Naive thymus-derived CD8-positive, alpha-beta T cell (primary cell): Measurements from ENCODE around the gene BIK. TPM values are rescaled to one million over a fixed set of nuclear protein-coding genes. Genes with fewer than 3 reads are reported as not detected.
"Not testable (repeated sequence)": the region's sequence is repeated elsewhere in the genome, so short reads cannot be mapped to it uniquely, and the experiment has no call there.

Source experiments
- ATAC-seq, 2 donors: fragments of 150-1000 bp; cut with Tn5 transposase in 1 of 2; sonication (Bioruptor Pico), chemical (Tn5 transposase) in 1 of 2; 1 replicate in 1 of 2; 2 replicates in 1 of 2; pipeline ENCODE4 v1.10.0; 2021; ENCODE audit warnings: mild to moderate bottlenecking in 2 of 2, moderate library complexity in 2 of 2
- POLR2A ChIA-PET: fragments of 350-600 bp; sonication (Branson Sonifier 250); formaldehyde crosslinking; loops from one replicate; lab custom pipeline; 2021; ENCODE audit warnings: antibody characterized with exemption; lab: Charles Lee
- DNase-seq, 10 donors: peaks; one replicate each; pipeline versions ENCODE4 v3.0.0 to v3.0.0-alpha.2; 2020 to 2022
- H3K27ac Mint-ChIP-seq, 10 donors: one replicate each; pipeline ENCODE4 v1.8.0; 2020 to 2022; ENCODE audit warnings: mild to moderate bottlenecking in 10 of 10, mixed read lengths in 10 of 10, moderate library complexity in 4 of 10, inconsistent platforms in 1 of 10
- H3K27me3 Mint-ChIP-seq, 5 donors: one replicate each; pipeline ENCODE4 v1.8.0; 2021 to 2022; ENCODE audit warnings: mixed read lengths in 5 of 5
- H3K36me3 Mint-ChIP-seq, 3 donors: one replicate each; pipeline ENCODE4 v1.8.0; 2020 to 2022; ENCODE audit warnings: mixed read lengths in 3 of 3, mild to moderate bottlenecking in 2 of 3, inconsistent platforms in 1 of 3
- H3K4me1 Mint-ChIP-seq, 4 donors: one replicate each; pipeline ENCODE4 v1.8.0; 2021 to 2022; ENCODE audit warnings: mixed read lengths in 4 of 4
- H3K4me3 Mint-ChIP-seq, 10 donors: one replicate each; pipeline ENCODE4 v1.8.0; 2020 to 2022; ENCODE audit warnings: mild to moderate bottlenecking in 10 of 10, mixed read lengths in 10 of 10, moderate library complexity in 6 of 10, inconsistent platforms in 1 of 10
- H3K9me3 Mint-ChIP-seq, 9 donors: one replicate each; pipeline ENCODE4 v1.8.0; 2020 to 2022; ENCODE audit warnings: mixed read lengths in 9 of 9, mild to moderate bottlenecking in 3 of 9, inconsistent platforms in 1 of 9, moderate library complexity in 1 of 9
- polyA plus RNA-seq, 3 donors: library from polyadenylated mRNA; unstranded; fragments of 300-500 nt; fragmentation: Illumina TruSeq; gene quantifications; one replicate each; pipeline ENCODE4 v1.2.3, GENCODE V29; 2021
- total RNA-seq, 8 experiments: library from RNA in 2 of 8; stranded (reverse) in 2 of 8; gene quantifications; one replicate each; pipeline ENCODE4 v1.2.3 and lab custom pipeline; 2021 to 2026

BIK gene
- total and polyA plus RNA-seq, 5 experiments from 2014 or later, result 2.6 to 6.1 (median 2.8) TPM

GRCh38 chr22:43128928-43129424 is 18.4 kb downstream of the BIK start:
- peaks cover 7 to 18% (median 12%) of the 10 kb centered on the region in 4 donors for H3K4me1 Mint-ChIP-seq
- peak; percentile 34 to 53 for ATAC-seq
- POLR2A ChIA-PET, result no interaction called here
- H3K27ac Mint-ChIP-seq, result peak overlapping the region in 2 of 10 donors; percentile 13 to 21
- H3K4me3 Mint-ChIP-seq, result no peak overlapping the region
- DNase-seq, result no peak
- no peaks in the 10 kb centered on the region for H3K9me3 Mint-ChIP-seq
- no peaks in the 10 kb centered on the region for H3K27me3 Mint-ChIP-seq
- peaks cover 0 to 15% (median 0%) of the 10 kb centered on the region in 3 donors for H3K36me3 Mint-ChIP-seq

- no peak overlapping the region for H3K4me3 Mint-ChIP-seq
- H3K4me1 Mint-ChIP-seq, result peaks cover 7 to 18% (median 12%) of the 10 kb centered on the region in 4 donors
- peaks cover 0 to 18% (median 0%) of the 10 kb centered on the region in 3 donors for H3K36me3 Mint-ChIP-seq
- DNase-seq, result no peak
- no peak for ATAC-seq
- peak overlapping the region in 1 of 10 donors; percentile 13 for H3K27ac Mint-ChIP-seq
- H3K9me3 Mint-ChIP-seq, result no peaks in the 10 kb centered on the region
- H3K27me3 Mint-ChIP-seq, result no peaks in the 10 kb centered on the region
- POLR2A ChIA-PET, result interaction anchor here (0.6 kb wide), 1 partner anchor 10 kb away, joined by 6 read pairs; no protein-coding TSS in a partner anchor
These were observed 19.2 kb downstream of the BIK start for GRCh38 chr22:43129426-43130425.

- DNase-seq (no peak), ATAC-seq (no peak)
- peaks cover 0 to 29% (median 2%) of the 10 kb centered on the region in 3 donors for H3K36me3 Mint-ChIP-seq
- H3K27ac Mint-ChIP-seq, result no peak overlapping the region
- no peaks in the 10 kb centered on the region for H3K9me3 Mint-ChIP-seq
- H3K4me3 Mint-ChIP-seq, result no peak overlapping the region
- POLR2A ChIA-PET, result no interaction called here
- peaks cover 9 to 21% (median 11%) of the 10 kb centered on the region in 4 donors for H3K4me1 Mint-ChIP-seq
- H3K27me3 Mint-ChIP-seq, result no peaks in the 10 kb centered on the region
These were observed 21.4 kb downstream of the BIK start for GRCh38 chr22:43131773-43132501.

- Mint-ChIP-seq H3K27me3 (no peaks in the 10 kb centered on the region), H3K4me1 (peaks cover 5 to 19% (median 10%) of the 10 kb centered on the region in 4 donors), H3K36me3 (peaks cover 0 to 42% (median 3%) of the 10 kb centered on the region in 3 donors), H3K27ac (no peak overlapping the region), H3K4me3 (no peak overlapping the region), H3K9me3 (no peaks in the 10 kb centered on the region)
- POLR2A ChIA-PET, result interaction anchor here (0.6 kb wide), 1 partner anchor 12 kb away, joined by 3 read pairs; no protein-coding TSS in a partner anchor
- ATAC-seq (no peak), DNase-seq (no peak)
These were observed 22.9 kb downstream of the BIK start for GRCh38 chr22:43133401-43133800.

- Mint-ChIP-seq H3K4me3 (no peak overlapping the region), H3K9me3 (no peaks in the 10 kb centered on the region), H3K36me3 (peaks cover 0 to 49% (median 3%) of the 10 kb centered on the region in 3 donors), H3K4me1 (peaks cover 2 to 15% (median 5%) of the 10 kb centered on the region in 4 donors), H3K27me3 (no peaks in the 10 kb centered on the region), H3K27ac (no peak overlapping the region)
- POLR2A ChIA-PET, result no interaction called here
- ATAC-seq (no peak), DNase-seq (no peak)
These were observed 24.0 kb downstream of the BIK start for GRCh38 chr22:43134553-43134952.

- Mint-ChIP-seq H3K27ac (no peak overlapping the region), H3K27me3 (no peaks in the 10 kb centered on the region)
These were observed 25.0 kb downstream of the BIK start for GRCh38 chr22:43135565-43135964.

GRCh38 chr22:43136255-43136654 is 25.7 kb downstream of the BIK start:
- H3K27me3 Mint-ChIP-seq, result no peaks in the 10 kb centered on the region
- no peak overlapping the region for H3K4me3 Mint-ChIP-seq
- POLR2A ChIA-PET, result no interaction called here
- ATAC-seq, result peak; percentile 75 to 91
- DNase-seq, result peak; percentile 25 to 69 (median 41)
- peaks cover 0 to 62% (median 6%) of the 10 kb centered on the region in 3 donors for H3K36me3 Mint-ChIP-seq
- H3K27ac Mint-ChIP-seq, result no peak overlapping the region
- H3K9me3 Mint-ChIP-seq, result no peaks in the 10 kb centered on the region
- H3K4me1 Mint-ChIP-seq, result peaks cover 7 to 18% (median 10%) of the 10 kb centered on the region in 4 donors

More at GRCh38 chr22:43135565-43135964, 25.0 kb downstream of the BIK start:
- DNase-seq (no peak), ATAC-seq (no peak)
- Mint-ChIP-seq H3K4me1 (peaks cover 2 to 12% (median 9%) of the 10 kb centered on the region in 4 donors), H3K36me3 (peaks cover 0 to 56% (median 6%) of the 10 kb centered on the region in 3 donors), H3K9me3 (no peaks in the 10 kb centered on the region), H3K4me3 (no peak overlapping the region)
- POLR2A ChIA-PET, result no interaction called here

GRCh38 chr22:43136801-43137200 is 26.3 kb downstream of the BIK start:
- DNase-seq (no peak), ATAC-seq (no peak)
- Mint-ChIP-seq H3K9me3 (no peaks in the 10 kb centered on the region), H3K27ac (peak overlapping the region in 1 of 10 donors; percentile 53), H3K4me3 (no peak overlapping the region), H3K36me3 (peaks cover 0 to 62% (median 6%) of the 10 kb centered on the region in 3 donors), H3K4me1 (peaks cover 7 to 22% (median 12%) of the 10 kb centered on the region in 4 donors), H3K27me3 (no peaks in the 10 kb centered on the region)
- POLR2A ChIA-PET, result no interaction called here

GRCh38 chr22:43142880-43143562 is 32.5 kb downstream of the BIK start, which contains the start of gene MCAT:
Gene MCAT, minus strand, starts transcription at chr22:43143398. Its CDS starts 50 bp downstream, at chr22:43143348.
- DNase-seq (peak; percentile 62 to 89 (median 80)), ATAC-seq (peak; percentile 84 to 90)
- H3K36me3 Mint-ChIP-seq, result peaks cover 0 to 24% (median 3%) of the 10 kb centered on the region in 3 donors
- H3K9me3 Mint-ChIP-seq, result no peaks in the 10 kb centered on the region
- H3K27ac Mint-ChIP-seq, result peak within 1 kb of the TSS; percentile 87 to 97 (median 95)
- POLR2A ChIA-PET, result interaction anchor here (0.7 to 3.0 kb wide), 4 partner anchors 10 to 121 kb away, joined by 4 to 17 read pairs (median 6); partner anchors contain the start of gene TTLL12
- H3K27me3 Mint-ChIP-seq, result no peaks in the 10 kb centered on the region
- H3K4me3 Mint-ChIP-seq, result peak within 1 kb of the TSS; percentile 81 to 90 (median 86)
- peaks cover 14 to 46% (median 27%) of the 10 kb centered on the region in 4 donors for H3K4me1 Mint-ChIP-seq

GRCh38 chr22:43144949-43145348 is 34.4 kb downstream of the BIK start:
- peaks cover 0 to 12% (median 3%) of the 10 kb centered on the region in 3 donors for H3K36me3 Mint-ChIP-seq
- DNase-seq (no peak), ATAC-seq (no peak)
- H3K4me3 Mint-ChIP-seq, result peak overlapping the region in 5 of 10 donors; percentile 16 to 50 (median 22)
- H3K27me3 Mint-ChIP-seq, result no peaks in the 10 kb centered on the region
- H3K9me3 Mint-ChIP-seq, result no peaks in the 10 kb centered on the region
- POLR2A ChIA-PET, result interaction anchor here (0.7 to 3.0 kb wide), 2 partner anchors 42 to 495 kb away, joined by 4 to 17 read pairs; partner anchors contain the start of gene TTLL12
- H3K27ac Mint-ChIP-seq, result peak overlapping the region in 4 of 10 donors; percentile 37 to 56 (median 47)
- peaks cover 11 to 45% (median 28%) of the 10 kb centered on the region in 4 donors for H3K4me1 Mint-ChIP-seq

- not testable (repeated sequence) for ATAC-seq, H3K27me3 Mint-ChIP-seq, H3K36me3 Mint-ChIP-seq, H3K9me3 Mint-ChIP-seq, DNase-seq
- POLR2A ChIA-PET, result interaction anchor here (0.7 to 1.0 kb wide), 2 partner anchors 12 to 35 kb away, joined by 3 read pairs; partner anchors contain the start of gene BIK
- Mint-ChIP-seq H3K27ac (peak overlapping the region in 1 of 10 donors; percentile 69), H3K4me3 (peak overlapping the region in 1 of 10 donors; percentile 18), H3K4me1 (peaks cover 11 to 46% (median 27%) of the 10 kb centered on the region in 4 donors)
These were observed 34.8 kb downstream of the BIK start for GRCh38 chr22:43145371-43145770.
